ENCODE results near the gene RASGRP1.

Gene RASGRP1

GRCh38 chr15:38563723-38564519, 693 bp downstream of the RASGRP1 start:
- no peak for DNase-seq

DNA sequence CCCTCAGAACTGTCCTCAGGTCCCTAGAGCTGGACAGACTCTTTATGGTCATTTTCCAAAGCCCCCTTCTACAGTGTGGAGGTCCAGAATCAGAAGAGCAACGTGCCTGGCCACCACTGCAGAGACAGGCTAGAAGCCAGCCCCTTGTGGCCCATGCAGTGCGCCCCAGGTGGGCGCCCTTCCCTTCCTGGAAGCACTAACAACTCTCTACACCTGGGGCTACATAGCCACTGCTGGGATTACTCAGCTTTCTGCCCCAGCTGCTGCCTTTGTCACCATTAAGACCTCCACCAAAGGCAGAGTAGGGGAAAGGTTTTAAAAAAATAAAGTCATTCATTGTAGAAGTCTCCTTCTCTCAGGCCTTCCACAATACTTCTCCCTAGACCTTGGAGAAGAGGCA, 2.3 kb downstream of the RASGRP1 start:
- DNase-seq, result no peak

DNA sequence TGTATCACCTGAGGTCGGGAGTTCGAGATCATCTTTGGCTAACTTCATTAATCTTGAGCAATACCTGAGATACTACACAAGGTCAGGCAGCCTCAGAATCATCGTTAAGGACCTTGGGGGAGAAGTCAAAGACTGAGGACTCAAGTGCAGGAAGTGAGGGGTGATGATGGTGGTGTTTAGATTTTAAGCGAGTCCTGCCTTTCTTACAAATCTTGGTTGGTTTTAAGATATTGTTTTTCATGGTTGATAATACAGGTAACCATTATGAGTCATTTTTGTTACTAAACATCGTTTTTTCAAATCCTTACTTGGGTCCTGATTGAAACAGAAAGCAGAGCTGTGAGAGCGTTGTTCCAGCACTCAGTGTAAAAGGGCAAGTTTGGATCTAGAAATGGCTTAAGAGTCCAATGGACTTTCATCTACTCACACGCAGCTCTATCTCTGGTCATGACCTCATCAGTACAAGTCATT, 4.1 kb downstream of the RASGRP1 start:
- DNase-seq, result no peak

DNA sequence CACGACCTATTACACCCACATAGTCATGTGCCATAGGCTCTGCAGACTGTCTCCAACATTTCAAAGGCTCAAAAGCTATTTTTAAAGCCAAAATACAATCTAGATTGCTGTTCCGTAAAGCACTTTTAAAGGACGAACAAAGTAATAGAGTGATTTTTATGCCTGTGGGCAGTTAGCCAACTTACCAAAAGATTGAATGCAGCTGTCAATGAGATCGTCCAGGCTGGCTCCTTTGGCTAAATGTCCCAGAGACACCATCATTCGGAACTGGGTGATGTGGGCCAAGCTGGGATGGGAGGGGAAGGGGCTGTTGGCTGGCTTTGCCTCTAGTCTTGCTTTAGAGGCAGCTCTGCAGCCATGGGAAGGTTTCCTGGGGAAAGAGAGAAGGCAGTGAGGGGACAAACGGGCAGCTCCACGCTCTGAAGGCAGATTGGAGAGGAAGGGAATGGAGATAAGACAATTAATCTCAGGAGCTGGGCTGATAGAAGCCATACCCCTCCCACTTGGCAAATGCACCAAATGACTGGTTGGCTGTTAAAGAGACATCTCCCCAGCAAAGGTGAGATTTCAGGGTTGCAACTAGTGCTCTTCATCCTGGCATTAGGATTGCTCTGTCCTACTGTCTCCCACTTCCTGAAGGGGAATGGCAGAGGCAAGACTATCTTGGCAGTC, 4.8 kb downstream of the RASGRP1 start:
- no peak for DNase-seq

DNA sequence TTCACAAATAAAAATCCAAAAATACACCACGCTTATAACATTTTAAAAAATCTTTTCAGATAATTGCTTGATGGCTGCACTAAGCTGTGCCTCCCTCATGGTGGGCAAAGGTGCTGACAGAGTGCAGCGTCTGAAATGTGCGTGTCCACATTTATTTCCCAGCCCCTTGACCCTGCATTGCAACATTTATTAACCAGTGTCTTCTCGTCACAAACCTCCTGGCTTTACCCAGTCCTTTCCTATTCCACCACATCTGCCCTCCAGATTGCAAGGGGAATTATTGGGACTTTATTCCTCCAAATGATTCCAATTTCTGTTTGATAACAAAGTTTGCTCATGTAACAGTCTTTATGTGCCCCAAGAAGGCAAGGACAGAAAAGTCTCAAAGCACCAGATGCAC, 5.5 kb downstream of the RASGRP1 start:
- DNase-seq, result no peak

DNA sequence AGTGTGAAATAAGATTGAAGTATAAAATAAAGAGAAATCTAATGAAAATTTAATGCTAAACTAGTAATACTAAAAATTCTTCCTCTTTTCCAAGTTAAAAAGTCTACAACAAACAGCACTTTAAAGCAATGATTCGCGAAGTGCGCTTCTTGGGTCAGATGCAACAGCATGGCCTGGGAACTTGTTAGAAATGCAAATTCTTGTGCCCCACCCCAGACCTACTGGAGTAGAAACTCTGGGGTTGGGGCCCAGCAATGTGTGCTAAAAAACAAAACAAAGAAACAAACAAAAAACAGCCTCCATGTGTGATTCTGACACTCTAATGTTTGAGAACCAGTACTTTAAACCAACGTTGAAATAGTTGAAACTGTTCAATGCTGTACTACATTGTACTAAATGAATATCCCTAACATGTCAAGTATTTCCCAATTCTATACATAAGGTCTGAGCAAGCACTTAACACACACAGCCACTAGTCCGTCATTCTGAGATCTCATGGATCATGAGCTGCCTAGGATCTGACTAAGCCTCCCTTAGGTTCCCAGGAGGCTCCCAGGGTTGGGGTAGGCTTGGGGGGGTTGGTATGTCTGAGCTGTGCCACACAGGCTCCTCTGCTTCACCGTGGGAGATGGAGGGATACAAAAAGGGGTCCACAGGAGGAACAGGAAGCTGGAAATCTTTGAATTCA, 6.1 kb downstream of the RASGRP1 start:
- DNase-seq, result no peak

- no peak for DNase-seq
These were observed 6.7 kb downstream of the RASGRP1 start for GRCh38 chr15:38557921-38558320.

- DNase-seq, result peak; percentile 97
These were observed 8.8 kb downstream of the RASGRP1 start for GRCh38 chr15:38555686-38556334.

DNA sequence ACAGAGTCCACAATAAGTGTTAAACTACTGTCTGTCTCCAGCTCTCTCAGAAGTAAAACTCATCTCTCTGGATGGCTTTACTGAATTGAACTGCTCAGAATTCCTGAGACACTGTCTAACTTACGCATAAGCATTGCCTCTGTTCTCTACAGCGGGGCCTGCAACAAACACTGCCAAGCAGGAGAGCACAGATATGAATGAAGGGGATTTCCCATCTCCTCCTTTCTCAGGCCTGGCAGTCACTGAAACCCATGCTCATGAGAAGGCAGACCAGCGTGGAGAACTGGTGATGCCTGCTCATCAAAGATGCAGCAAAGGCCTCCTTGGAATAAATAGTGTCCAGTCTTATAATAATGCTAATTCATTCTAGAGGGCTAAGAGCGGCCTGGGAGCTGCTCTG, 10.3 kb downstream of the RASGRP1 start:
- DNase-seq, result no peak

- DNase-seq, result no peak
These were observed 11.5 kb downstream of the RASGRP1 start for GRCh38 chr15:38553071-38553470.

- no peak for DNase-seq
These were observed 12.6 kb downstream of the RASGRP1 start for GRCh38 chr15:38551720-38552648.

DNA sequence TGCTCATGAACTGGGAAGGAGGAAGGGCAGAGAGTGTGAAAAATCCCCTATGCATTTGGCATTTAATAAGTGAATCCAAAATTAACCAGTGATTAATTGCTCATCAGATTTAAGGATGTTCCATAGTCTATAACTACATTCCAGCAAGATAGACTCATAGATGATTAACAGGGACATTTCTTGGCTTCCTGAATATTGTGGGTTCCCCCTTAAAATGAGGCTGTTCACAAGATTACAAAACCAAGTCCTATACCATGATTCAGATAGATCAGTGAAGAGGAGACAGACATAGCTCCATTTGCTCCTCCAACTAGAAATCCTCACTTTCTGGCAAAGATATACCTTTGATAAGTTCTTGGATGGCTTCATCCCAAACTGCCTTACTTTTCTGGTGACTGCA, 15.4 kb downstream of the RASGRP1 start:
- no peak for DNase-seq

DNA sequence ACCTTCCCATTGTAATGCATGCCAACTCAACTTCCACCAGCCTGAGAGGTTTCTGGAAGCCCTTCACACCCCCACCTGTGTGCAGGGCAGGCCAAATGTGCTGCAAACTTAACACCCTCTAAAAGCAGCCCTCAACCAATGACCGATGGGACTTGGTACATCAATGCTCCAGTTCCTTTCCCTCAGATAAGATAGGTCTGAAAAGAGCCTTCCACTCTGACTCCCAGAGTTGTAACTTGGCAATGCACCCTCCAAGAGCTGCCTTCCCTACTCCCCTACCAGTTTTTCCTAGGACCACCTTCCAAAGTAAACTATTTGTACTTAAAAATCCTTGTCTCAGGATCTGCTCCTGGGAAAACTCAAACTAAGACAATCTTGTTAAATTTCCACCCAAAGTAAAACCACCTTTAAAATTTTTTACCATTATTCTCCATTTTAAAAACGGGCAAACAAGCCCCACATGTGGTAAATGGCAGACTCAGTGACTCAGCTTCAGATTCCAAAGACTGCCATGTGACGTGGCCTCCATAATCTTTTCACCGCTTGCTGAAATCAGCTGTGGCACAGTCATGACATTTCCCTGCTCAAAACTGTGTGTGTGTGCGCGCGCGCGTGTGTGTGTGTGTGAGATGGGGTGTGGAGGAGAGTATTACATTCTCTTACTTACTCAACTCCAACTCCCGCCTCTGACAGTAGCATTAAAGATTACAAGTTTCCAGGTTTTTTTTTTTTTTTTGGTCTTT, 17.2 kb downstream of the RASGRP1 start:
- DNase-seq, result no peak

DNA sequence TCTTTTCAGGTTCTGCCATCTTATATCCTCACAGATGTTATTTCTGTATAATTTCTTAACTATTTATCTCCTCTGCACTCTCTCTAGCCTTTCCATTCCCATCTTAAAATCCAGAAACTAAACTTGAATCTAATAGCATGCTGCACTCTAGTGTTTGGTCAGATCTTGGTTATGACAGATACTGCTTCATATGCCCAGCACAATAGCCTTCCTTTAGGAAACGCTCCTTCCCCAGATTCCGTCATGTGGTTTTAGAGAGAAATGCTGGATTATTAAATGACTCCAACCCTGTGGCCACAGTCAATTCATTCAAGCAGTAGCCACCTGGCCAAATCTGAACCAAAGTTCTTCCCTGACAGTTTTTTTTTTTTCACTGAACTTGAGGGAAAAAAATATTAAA, 19.4 kb downstream of the RASGRP1 start:
- no peak for DNase-seq

DNA sequence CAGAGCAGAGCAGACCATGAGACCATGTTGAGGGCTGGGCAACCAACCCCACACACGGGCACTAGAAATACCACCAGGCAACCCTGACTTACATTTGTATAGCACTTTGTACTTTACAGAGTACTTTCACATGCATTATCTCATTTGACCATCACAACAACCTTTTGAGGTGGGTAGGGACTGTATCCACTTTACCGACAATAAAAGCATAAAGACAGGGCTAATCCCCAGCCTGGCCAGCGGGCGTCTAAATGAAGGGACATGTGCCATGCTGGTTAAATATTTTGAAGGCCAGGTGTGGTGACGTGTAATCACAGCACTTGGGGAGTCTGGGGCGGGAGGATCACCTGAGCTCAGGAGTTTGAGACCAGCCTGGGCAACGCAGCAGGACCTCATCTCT, 23.6 kb downstream of the RASGRP1 start:
- no peak for DNase-seq

DNA sequence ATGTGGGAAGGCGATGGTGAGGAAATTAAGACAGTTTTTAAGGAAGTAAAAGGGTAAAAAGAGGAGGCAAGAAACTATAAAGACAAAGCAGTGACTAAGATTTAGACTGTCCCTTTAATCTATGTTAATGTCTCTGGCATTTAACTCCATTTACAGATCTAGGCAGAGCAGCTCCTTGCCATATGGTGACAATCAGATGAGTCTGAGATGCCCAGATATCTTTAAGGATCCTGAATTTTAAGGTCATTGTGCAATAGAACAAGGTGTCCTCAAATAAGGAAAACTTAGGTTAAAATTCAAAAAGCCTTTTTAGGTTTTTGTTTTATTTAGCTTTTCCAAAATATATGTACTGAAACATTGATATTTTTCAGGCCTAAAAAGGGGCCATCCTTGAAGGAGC, 24.1 kb downstream of the RASGRP1 start:
- no peak for DNase-seq

- no peak for DNase-seq
These were observed 25.6 kb downstream of the RASGRP1 start for GRCh38 chr15:38539008-38539343.

GRCh38 chr15:38538328-38539007, 26.1 kb downstream of the RASGRP1 start:
- DNase-seq, result no peak

- DNase-seq, result no peak
These were observed 28.4 kb downstream of the RASGRP1 start for GRCh38 chr15:38536201-38536676.

DNA sequence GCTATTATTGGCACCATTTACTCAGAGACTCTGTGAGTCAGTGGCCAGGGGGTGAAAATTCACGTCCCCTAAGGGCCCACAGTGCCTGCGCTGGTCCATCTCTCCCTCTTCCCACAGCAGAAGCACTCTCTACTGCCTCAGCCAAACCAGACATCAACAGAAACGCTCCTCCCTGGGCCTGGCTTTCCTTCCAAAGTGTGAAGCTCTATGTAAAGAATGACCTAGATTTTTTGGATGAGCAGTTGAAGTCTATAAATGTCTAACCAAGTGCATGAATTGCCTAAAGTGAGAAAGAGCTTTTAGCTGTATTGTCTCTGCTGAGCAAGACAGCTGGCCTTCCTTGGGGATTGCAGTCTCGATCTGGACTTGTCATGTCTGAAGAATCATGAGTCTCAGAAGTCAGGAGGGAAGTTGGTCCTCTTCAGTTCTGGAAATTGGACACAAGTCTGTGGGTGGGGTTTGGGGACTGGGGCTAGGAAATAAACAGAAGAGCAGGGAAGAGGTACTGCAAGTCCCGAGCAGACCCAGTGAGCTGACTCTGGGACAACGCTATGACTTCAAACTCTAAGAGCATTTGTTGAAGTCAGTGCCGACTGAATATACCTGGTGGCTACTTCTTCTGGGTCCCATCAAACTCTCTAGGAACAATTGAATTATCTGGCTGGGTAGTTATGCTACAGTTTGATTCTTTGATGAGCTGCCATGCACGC, 29.0 kb downstream of the RASGRP1 start:
- no peak for DNase-seq
